Non-pigmented ciliary epithelial cell (primary cell): ENCODE measurements around the gene GFRA1.
A peak's percentile ranks its signal among the peaks of the same experiment; 100 is the strongest.

Experiments used
- DNase-seq: peaks from one replicate; pipeline ENCODE4 v3.0.0-alpha.2; 2010; ENCODE audit warnings: low read depth

The GFRA1 gene

DNA sequence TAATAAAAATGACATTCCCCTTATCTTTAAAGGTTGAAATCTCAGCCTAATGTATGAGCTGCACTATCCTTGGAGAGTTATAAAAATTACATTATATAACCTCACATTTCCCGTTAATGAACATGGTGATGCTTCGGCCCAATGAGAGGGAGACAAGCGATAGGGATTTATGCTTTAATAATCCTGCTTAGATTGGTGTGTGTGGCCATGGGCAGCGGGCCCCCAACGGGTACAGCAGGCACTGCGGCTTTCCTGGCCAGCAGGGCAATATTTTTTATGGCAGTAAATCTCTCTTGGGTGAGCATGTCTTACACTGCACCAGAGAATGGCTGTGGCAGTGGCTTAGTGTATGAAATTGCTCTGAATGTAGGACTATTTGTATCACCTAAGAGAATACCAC is 246.3 kb downstream of the GFRA1 start:
- no peak for DNase-seq

DNA sequence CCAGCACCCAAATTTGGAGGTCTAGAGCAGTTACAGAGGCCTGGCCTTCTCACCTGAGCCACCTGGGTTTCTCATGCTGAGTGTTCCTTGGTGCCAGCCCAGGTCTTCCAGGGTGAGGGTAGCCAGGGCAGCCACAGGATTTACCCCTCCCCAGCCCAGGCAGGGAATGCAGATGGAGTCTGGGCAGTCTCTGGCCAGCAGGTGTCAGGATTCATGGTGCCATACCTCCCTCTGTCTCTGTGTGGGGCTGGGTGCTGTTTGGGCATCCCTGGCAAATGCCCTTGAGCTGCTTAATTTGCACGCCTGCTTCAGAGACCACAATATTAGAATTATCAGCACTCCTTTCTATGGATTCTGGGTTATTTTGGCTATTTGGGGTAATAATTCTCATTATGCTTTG is 246.7 kb downstream of the GFRA1 start:
- no peak for DNase-seq

DNA sequence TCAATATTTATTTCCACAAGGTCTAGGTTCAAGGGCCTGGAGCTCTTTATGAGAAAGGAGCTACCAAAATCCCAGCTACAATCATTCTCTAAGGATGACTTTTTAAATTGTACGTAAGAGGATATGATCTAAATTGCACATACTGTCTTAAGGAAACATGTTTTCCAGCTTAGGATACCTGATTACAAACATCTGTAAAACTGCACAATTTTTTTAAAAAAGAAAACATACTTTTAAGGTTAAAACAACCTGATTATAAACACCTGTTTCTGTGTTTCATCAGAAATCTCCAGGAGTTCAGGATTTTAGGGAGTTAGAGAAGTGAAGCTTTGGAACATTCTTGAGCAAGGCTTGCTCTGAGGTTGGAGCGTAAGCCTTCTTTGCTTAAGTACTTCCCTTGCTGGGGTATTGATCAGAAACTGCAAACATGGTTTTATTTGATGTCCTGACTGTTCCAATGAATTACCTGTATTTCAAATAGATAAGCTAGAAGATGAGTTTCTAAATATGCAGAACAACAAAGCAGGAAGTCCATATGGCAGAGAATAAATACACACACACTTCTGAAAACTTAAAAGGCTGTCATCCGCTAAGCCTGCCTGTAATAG is 248.6 kb downstream of the GFRA1 start:
- no peak for DNase-seq

DNA sequence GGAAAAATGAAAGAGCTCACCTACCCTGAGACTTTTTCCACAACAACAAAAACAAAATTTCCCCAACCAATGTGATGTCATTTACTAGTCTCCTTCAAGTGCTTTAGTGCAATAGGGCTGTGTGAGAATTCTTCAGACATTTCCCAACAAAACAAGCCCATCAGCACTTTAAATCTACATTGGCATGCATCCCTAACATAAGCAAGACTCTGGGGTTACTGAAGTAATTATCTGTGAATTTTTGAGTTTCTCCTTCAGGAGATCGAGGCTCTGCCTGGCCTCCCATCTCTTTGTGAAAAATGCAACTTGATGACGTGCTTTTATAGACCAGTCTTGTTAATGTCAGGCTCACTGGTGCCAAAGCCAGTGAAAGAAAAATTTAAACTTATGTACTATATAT is 255.6 kb downstream of the GFRA1 start:
- no peak for DNase-seq

DNA sequence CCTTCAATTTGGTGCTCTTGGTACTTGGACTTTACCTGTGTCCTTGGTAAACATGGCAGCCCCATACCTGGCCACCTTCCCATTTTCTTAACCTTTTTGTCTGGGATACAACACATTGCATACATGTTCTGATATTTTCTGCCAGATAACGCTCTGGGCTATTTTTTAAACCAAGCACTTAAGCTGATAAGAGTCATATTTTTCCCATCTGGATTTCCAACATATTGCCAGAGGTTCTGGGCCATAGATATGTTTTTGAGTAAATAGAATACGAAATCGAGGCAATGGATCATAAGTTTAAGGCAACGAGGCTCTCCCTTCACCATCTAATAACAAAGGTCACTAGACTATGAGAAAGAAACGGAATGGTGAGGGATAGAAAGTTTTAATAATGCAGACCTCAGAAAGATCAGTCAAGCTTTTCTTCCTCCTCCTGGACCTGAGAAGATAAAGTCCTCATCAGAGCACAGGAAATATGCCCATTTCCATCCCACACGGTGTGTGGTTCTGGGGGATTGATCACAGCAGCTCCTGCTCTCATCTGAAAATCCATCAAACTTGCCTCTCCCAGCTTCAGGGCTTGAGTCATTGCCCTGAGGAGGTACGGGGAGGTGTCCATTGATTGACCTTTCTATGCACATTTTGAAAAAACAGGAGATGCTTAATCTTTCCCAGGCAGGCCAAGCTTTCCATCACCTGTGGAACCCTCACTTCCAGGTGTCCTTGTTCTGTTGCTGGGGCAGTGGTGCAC is 257.2 kb downstream of the GFRA1 start:
- no peak for DNase-seq

DNA sequence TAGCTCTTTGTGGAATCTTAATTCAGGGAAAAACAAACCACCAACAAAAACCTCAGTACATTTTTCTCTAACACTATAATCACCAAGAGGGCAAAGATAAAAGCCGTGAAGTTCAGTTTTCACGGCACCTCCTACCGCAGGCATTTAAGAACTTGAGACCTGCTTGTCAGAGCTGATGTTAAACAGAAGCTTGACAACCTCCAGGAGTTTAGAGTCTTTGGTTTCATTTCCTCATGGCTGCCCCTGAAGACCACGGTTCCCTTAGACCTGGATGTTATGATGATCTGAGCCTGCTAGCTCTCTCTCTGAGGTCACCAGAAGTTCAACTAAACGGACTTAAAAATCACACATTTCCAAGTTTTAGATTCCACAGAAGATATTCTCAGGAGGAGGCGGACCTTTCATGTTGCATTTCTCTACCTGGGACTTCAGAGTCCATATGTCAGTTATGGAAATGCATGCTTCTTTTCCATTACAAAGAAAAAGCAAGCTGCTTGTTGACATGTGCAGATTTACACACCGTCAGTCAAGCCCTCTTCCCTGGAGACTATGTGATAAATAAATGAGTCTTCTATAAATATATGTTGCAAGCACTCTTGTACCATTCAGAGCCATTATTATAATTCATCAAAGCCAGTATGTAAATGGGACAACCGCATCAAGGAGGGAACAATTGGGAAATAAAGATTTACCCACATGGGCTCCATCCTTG is 258.0 kb downstream of the GFRA1 start:
- DNase-seq, result peak; percentile 67

DNA sequence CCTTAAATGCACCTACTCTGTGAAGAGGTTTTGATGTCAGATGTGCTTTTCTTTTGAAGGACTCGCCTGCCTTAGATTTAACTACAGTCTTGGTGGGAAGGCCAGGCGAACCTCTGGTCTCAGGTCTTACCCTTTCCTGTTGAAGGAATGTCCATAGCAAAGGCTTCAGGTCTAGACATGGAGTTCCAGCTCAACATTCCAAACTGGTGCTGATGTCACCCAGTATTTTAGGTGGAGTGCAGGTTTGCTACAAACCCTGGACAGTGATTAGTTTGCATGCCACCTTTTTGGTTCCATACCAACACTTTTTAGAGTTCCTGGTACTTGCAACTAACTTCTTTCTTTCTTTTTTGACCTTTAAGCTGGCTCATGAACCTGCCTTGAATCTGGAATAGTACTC is 258.7 kb downstream of the GFRA1 start:
- no peak for DNase-seq

DNA sequence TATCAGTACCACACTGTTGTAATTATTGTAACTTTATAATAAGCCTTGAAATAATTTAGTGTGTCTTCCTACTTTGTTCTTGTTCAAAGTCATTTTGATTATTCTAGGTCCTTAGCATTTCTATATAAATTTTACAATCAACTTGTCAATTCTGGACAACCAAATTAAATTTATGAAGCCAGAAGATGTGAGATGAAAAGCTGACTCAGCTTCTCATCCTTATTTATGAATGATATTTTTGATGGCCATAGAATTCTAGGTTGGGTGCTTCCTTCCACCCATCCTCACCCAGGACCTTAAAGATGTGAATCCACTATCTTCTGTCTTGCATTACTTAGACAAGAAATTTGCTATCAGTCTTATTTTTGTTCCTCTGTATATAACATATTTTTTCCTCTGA is 261.1 kb downstream of the GFRA1 start:
- no peak for DNase-seq

DNA sequence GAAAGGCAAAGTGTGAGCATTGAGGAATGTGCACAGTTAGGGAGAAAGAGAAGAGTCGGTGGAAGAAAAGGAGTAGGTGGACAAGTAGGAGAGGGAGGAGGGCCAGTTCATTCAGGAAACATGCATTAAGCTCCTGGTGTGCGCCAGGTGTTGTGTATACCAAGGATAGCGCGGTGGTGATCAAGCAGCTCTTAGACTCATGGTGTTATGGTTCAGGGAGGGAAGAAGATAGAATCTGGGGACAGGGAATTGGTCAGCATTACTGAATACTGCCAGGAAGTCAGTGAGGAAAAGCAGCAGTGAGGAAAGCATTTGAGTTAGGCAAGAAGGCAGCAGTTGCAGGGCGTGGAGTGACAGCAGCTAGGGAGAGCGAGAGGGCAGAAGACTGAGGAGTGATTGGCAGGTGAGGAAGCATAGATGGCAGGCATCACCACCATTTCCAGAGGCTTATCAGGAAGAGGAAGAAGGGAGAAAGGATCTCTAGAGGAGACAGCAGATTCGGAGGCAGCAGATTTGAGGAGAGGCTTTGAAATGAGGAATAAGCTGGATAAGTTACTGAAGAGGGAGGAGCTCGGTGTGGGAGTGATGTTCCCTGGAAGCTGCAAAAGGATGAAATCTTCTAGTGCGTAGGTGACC is 265.6 kb downstream of the GFRA1 start:
- no peak for DNase-seq
